Measurements from ENCODE around the gene RD3L. TPM values are rescaled to one million over a fixed set of nuclear protein-coding genes. Genes with fewer than 3 reads are reported as not detected.

The RD3L gene
- total and polyA plus RNA-seq, 10 of the 15 experiments (the other 5 are each of a cell fraction or from before 2014, with no cell fraction given): not detected

GRCh38 chr14:103894723-103895059 is 47.6 kb downstream of the RD3L start (continued):
- TF ChIP-seq PRDM15 (CRISPR knock-in tag; IDR thresholded peaks at IDR 0.05) (no peak), REST (IDR thresholded peaks at IDR 0.05; ENCODE audit: low read depth, low read length) (no peak), ZZZ3 (IDR thresholded peaks at IDR 0.05; ENCODE audit: control insufficient read depth, insufficient read length, low read depth) (no peak), MLLT1 (IDR thresholded peaks at IDR 0.05) (no peak), SIX5 (IDR thresholded peaks at IDR 0.05; ENCODE audit: low read depth, low read length, severe bottlenecking) (no peak)
